HG02610 (cell line): ENCODE data around the gene IRX2.

ENCODE experiments used
- ATAC-seq: cut with Tn5 transposase; IDR thresholded peaks from one replicate; pipeline ENCODE4 v1.9.1; 2021; ENCODE audit warnings: mild to moderate bottlenecking, moderate library complexity; ENCODE audit not compliant: unreplicated experiment

Gene IRX2

DNA sequence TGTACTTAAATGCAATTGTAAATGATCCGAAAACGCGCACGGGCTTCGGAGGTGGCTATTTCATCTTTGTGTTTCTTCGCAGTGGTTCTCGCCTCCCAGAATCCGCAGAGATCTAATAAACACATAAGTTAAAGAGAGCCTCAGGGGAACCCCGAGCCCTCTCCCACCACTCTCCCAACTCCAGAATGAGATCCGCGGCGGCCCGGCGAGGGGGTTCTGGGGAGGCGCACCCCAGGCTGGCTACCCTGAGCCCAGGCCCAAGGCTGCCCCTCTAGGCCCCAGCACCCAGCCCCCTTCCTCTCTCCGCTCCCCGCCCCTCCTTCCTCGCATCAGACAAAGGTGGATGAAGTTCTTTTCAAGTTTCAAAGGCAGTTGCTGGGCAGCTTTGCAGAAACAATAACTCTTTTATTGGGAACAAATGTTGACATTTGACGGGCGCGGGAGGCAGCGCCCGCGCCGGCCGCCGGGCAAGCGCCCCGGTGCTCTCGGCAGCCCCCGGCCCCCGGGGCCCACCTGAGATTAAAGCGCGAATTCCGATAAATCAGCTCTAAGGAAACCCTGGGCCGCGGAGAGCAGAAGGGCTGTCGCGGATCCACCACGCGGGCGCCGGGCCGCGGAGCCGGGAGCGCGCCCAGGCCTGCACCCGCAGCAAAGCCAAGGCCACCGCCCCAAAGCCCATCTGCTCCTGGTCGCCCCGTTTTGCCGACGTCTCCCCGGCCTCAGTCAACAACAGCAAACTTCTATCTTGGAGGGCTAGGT, 8.4 kb downstream of the IRX2 start:
- no peak for ATAC-seq

DNA sequence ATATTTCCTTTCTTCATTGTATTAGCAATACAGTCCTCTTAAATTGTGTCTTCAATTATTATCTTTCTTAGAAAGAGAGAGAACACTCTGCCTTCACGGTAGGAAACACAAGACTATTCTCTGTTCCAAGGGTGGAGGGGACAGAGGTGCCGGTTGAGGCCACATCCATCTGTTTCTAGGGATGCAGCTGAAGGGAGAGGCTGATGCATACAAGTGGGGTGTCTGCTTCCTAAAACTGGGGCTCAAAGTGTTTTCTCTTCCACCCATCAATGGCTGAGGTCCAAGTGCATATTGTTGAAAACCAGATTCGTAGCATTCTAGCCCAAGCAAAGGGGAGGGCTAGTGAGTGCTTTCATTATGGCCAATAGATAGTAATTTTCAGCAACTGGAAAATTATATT, 9.5 kb downstream of the IRX2 start:
- no peak for ATAC-seq

GRCh38 chr5:2740876-2741555, 10.5 kb downstream of the IRX2 start:
- no peak for ATAC-seq

GRCh38 chr5:2740051-2740875, 11.2 kb downstream of the IRX2 start:
- no peak for ATAC-seq

- no peak for ATAC-seq
Measured at GRCh38 chr5:2739360-2740050, 12.0 kb downstream of the IRX2 start.

DNA sequence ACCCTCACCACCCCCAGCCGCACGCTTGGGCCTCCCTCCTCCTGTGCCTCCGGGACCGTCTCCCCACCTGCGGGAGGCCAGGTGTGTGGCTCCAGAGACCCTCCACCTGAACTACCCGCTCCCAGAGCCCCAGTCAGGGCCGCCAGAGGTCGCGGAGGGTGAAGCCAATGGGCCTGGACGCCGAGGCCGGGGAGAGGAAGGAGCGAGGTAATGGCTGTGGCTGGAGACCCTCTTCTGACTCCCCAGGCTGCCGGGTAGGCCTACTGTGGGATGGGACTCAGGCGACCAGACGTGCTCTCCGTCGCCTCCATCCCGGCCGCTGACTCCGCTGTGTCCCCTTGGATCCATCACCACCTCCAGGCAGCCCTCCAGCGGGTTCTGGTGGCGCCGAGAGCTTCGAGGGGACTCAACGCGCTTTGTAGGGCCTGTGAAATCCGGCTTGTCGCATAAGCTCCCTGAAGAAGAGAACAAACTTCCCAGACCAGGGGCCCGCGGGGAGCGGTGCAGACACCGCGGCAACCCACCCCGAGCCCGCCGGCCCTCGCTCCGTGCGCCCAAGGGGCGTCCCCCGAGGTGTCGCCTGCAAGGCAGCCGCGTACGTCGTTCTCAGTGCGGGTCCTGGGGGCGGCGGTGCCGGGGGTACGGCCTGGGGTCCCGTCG, 12.6 kb downstream of the IRX2 start:
- no peak for ATAC-seq

GRCh38 chr5:2738156-2738699, 13.2 kb downstream of the IRX2 start:
- ATAC-seq: no peak

DNA sequence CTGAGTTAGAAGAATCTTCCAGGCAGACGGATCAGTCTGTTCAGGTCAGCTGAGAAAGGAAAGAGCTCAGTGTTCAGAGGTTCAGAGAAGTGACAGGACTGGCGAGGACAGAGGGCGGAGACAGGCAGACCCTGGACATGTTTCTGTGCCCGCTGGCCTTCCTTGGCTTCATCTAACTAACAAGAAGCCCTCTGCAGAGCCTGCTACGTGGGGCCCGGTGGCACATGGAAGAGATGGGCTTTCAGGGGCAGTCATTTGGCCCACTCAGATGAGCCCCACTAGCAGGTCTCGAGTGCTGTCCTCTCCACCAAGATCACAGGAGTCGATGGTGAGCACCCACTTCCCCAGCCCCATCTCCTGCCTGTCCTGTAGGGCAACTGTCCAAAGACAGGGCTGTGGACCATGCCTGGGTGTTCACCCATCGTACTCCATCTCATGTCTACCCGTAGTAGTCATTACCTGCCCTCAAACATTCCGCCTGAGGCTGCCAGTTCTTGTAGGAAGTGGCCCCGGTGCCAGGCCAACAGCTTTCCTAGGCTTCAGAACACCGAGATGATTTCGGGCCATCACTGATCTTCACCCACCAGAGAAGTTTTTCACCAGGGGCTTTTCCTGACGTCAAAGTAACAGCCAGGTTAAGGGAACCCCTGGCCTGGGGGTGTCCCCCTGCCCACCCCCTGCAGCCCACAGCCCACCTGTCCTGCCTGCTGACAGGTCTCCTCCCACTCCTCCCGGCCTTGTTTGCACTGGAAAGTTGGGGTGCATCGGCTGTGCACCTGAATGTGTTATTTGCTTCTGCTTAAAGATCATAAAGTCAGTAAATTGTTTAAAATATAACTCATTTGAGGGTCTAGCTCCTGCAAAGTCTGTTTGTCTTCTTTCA, 14.0 kb downstream of the IRX2 start:
- ATAC-seq: no peak

DNA sequence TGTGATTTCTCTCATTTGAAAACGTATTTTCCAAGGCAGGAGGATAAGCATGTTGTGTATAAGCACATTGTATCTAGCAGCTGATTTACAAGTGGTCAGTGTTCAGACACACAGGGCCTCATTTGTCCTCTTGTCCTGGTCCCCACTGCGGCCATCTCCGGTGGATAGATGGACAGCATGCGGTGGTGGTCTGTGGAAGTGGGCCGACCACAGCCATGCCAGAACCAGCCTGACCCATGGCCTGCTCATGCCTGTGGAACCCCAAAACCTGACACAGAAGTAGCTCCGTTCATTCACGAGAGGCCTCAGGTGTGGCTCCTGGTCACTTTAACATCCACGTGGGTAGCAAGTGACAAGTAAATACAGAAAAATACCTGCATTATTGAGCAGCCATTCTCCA, 14.6 kb downstream of the IRX2 start:
- ATAC-seq: no peak

GRCh38 chr5:2735996-2736395, 15.5 kb downstream of the IRX2 start:
- no peak for ATAC-seq

DNA sequence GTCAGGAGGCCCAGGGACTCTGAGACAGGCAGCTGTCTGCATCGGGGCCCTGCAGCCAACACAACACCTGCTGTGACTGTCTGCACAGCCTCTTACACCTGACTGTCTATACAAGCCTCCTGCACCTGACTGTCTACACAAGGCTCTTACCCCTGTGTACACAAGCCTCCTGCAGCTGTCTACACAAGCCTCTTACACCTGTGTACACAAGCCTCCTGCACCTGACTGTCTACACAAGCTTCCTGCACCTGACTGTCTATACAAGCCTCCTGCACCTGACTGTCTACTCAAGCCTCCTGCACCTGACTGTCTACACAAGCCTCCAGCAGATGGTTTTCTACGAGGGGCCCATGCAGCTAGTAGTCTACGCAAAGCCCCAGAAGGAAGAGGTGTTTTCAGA, 18.6 kb downstream of the IRX2 start:
- no peak for ATAC-seq

DNA sequence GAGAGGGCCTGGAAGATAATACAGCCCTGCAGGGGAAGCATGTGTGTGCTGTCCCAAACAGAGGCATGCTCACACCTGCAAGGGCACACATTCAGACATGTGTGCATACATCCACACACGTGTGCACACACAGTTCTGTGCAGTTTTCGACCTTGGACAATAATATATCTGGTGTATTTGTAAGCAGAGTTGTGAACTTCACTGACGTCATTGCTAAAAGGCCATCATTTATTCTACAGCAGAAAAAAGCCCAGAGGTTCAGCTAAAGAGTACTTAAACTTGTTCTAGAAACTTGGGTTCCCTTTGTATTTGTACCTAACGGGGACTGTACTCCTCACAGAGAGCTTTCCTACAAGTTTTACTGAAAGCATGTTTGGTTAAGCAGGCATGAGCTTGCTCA, 19.5 kb downstream of the IRX2 start:
- ATAC-seq: no peak

GRCh38 chr5:2729189-2729588, 22.3 kb downstream of the IRX2 start:
- no peak for ATAC-seq

GRCh38 chr5:2727550-2727949, 23.9 kb downstream of the IRX2 start:
- no peak for ATAC-seq

GRCh38 chr5:2725980-2726765, 25.3 kb downstream of the IRX2 start:
- no peak for ATAC-seq

GRCh38 chr5:2724831-2725230, 26.6 kb downstream of the IRX2 start:
- no peak for ATAC-seq

- ATAC-seq: no peak
Measured at GRCh38 chr5:2724031-2724581, 27.4 kb downstream of the IRX2 start.

DNA sequence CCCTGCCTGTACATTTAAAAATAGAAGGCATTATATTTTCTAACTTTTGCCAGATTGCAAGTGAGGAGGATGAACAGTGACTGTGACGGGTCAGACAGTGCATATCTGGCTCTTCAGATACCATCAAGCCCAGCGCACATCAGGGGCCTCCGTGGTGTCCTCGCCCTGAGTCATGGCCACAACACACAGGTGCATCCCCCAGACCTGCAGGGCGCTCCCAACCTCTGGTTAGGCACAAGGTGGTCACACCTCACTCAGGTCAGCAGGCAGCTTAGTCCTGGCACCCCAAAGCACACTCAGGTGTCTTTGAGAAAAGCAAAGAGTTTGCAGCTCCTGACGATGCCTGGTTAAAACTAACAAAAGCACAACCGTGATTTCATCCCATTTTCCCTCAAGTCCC, 28.6 kb downstream of the IRX2 start:
- ATAC-seq: no peak
